GM12864 (cell line): ENCODE results near the gene SLC30A9.

Source experiments
- DNase-seq: peaks from one replicate; pipeline ENCODE4 v3.0.0-alpha.2; 2011; ENCODE audit warnings: low read depth
- H3K4me3 ChIP-seq: 2 replicates; pipeline ENCODE4 v1.5.1; 2011; ENCODE audit warnings: mild to moderate bottlenecking, low read depth, low read length, control low read depth
- CTCF ChIP-seq: IDR thresholded peaks from 2 replicates; pipeline ENCODE4 v1.5.1; 2011; ENCODE audit warnings: low read depth, mild to moderate bottlenecking, moderate library complexity, low read length, control low read depth, inconsistent platforms; ENCODE audit errors: missing control alignments

The SLC30A9 gene

GRCh38 chr4:41994461-41994985 is 4.2 kb downstream of the SLC30A9 start:
- no peak for TF ChIP-seq CTCF
- no peak for DNase-seq
- H3K4me3 ChIP-seq: no peak overlapping the region

GRCh38 chr4:41998019-41998418 is 7.7 kb downstream of the SLC30A9 start:
- no peak for DNase-seq
- TF ChIP-seq CTCF: no peak
- H3K4me3 ChIP-seq: no peak overlapping the region

- DNase-seq: no peak
- no peak for TF ChIP-seq CTCF
- no peak overlapping the region for H3K4me3 ChIP-seq
Observed at GRCh38 chr4:41999321-41999720, 9.0 kb downstream of the SLC30A9 start.

GRCh38 chr4:42008011-42008786 is 17.9 kb downstream of the SLC30A9 start:
- H3K4me3 ChIP-seq: no peak overlapping the region
- TF ChIP-seq CTCF: no peak
- DNase-seq: no peak

GRCh38 chr4:42015438-42015837 is 25.1 kb downstream of the SLC30A9 start:
- no peak for DNase-seq
- no peak overlapping the region for H3K4me3 ChIP-seq
- no peak for TF ChIP-seq CTCF

GRCh38 chr4:42018451-42018850 is 28.1 kb downstream of the SLC30A9 start:
- no peak for TF ChIP-seq CTCF
- H3K4me3 ChIP-seq: no peak overlapping the region
- no peak for DNase-seq

- H3K4me3 ChIP-seq: no peak overlapping the region
- TF ChIP-seq CTCF: no peak
- DNase-seq: no peak
Observed at GRCh38 chr4:42048394-42048793, 58.1 kb downstream of the SLC30A9 start.
